Neuronal stem cell (in vitro differentiated cells): ENCODE results near the gene SHMT1.

Source experiments
- DNase-seq: peaks from one replicate; pipeline ENCODE4 v3.0.0-alpha.2; 2013; ENCODE audit warnings: low spot score
- H2AFZ ChIP-seq: one replicate; pipeline ENCODE4 v1.6.1; 2013; ENCODE audit warnings: mild to moderate bottlenecking, low read length, inconsistent platforms
- H2AK5ac ChIP-seq: 2 replicates; pipeline ENCODE4 v1.6.1; 2013; ENCODE audit warnings: low read depth, mild to moderate bottlenecking, inconsistent platforms, low read length, moderate library complexity, mixed read lengths
- H2BK120ac ChIP-seq: 2 replicates; pipeline ENCODE4 v1.6.1; 2013; ENCODE audit warnings: low read depth, mild to moderate bottlenecking, inconsistent platforms, low read length, moderate library complexity, mixed read lengths
- H2BK12ac ChIP-seq: one replicate; pipeline ENCODE4 v1.6.1; 2013; ENCODE audit warnings: low read length, inconsistent platforms
- H2BK15ac ChIP-seq: 2 replicates; pipeline ENCODE4 v1.6.1; 2013; ENCODE audit warnings: mild to moderate bottlenecking, low read length, inconsistent platforms, mixed read lengths
- H2BK5ac ChIP-seq: one replicate; pipeline ENCODE4 v1.6.1; 2013; ENCODE audit warnings: inconsistent platforms, mild to moderate bottlenecking, low read length, moderate library complexity
- H3K14ac ChIP-seq: one replicate; pipeline ENCODE4 v1.6.1; 2013; ENCODE audit warnings: low read length, inconsistent platforms
- H3K18ac ChIP-seq: 2 replicates; pipeline ENCODE4 v1.6.1; 2013; ENCODE audit warnings: low read length, inconsistent platforms
- H3K23ac ChIP-seq: 2 replicates; pipeline ENCODE4 v1.6.1; 2013; ENCODE audit warnings: low read depth, mild to moderate bottlenecking, mixed read lengths, low read length, inconsistent platforms; ENCODE audit not compliant: poor library complexity
- H3K27ac ChIP-seq: replicated peaks from 3 replicates; pipeline ENCODE4 v1.5.1; 2013; ENCODE audit warnings: low read length, inconsistent platforms
- H3K27me3 ChIP-seq, 3 experiments: 2 replicates each; pipeline ENCODE4 v1.6.1; 2013; ENCODE audit warnings: low read length in 3 of 3, mild to moderate bottlenecking in 2 of 3, inconsistent platforms in 1 of 3, low read depth in 1 of 3, mixed read lengths in 1 of 3, moderate library complexity in 1 of 3; ENCODE audit not compliant: control insufficient read depth in 3 of 3, insufficient read depth in 3 of 3
- H3K36me3 ChIP-seq, 2 donors: replicated peaks in 1 of 2; 2 replicates each; pipeline ENCODE4 v1.6.1; 2013; ENCODE audit warnings: low read length in 2 of 2; ENCODE audit not compliant: control insufficient read depth in 2 of 2, insufficient read depth in 2 of 2
- H3K4ac ChIP-seq: 2 replicates; pipeline ENCODE4 v1.6.1; 2013; ENCODE audit warnings: inconsistent platforms, mild to moderate bottlenecking, low read length, moderate library complexity
- H3K4me1 ChIP-seq, 2 donors: 1 replicate in 1 of 2; 2 replicates in 1 of 2; pipeline ENCODE4 v1.6.1; 2013; ENCODE audit warnings: low read length in 2 of 2, low read depth in 1 of 2; ENCODE audit not compliant: control insufficient read depth in 2 of 2, insufficient read depth in 1 of 2
- H3K4me2 ChIP-seq: one replicate; pipeline ENCODE4 v1.6.1; 2013; ENCODE audit warnings: mild to moderate bottlenecking, low read length, inconsistent platforms; ENCODE audit not compliant: insufficient read depth, poor library complexity, severe bottlenecking
- H3K4me3 ChIP-seq, 2 donors: 2 replicates each; pipeline ENCODE4 v1.5.1; 2013; ENCODE audit warnings: low read length in 2 of 2, mild to moderate bottlenecking in 2 of 2, inconsistent platforms in 1 of 2, moderate library complexity in 1 of 2
- H3K79me1 ChIP-seq: one replicate; pipeline ENCODE4 v1.6.1; 2013; ENCODE audit warnings: low read depth, mild to moderate bottlenecking, inconsistent platforms, low read length, moderate library complexity
- H3K9ac ChIP-seq: one replicate; pipeline ENCODE4 v1.6.1; 2013; ENCODE audit warnings: mild to moderate bottlenecking, low read depth, low read length, inconsistent platforms; ENCODE audit not compliant: poor library complexity
- H3K9me3 ChIP-seq, 2 donors: replicated peaks in 1 of 2; 2 replicates each; pipeline versions ENCODE3 to v1.6.1; 2013; ENCODE audit warnings: low read length in 2 of 2, mild to moderate bottlenecking in 2 of 2, inconsistent platforms in 1 of 2, low read depth in 1 of 2, mixed read lengths in 1 of 2, moderate library complexity in 1 of 2; ENCODE audit not compliant: control insufficient read depth in 2 of 2, insufficient read depth in 1 of 2
- H4K8ac ChIP-seq: one replicate; pipeline ENCODE4 v1.6.1; 2013; ENCODE audit warnings: low read depth, mild to moderate bottlenecking, inconsistent platforms, low read length, moderate library complexity
- H4K91ac ChIP-seq: one replicate; pipeline ENCODE4 v1.6.1; 2013; ENCODE audit warnings: low read length, low read depth, mild to moderate bottlenecking, inconsistent platforms; ENCODE audit not compliant: poor library complexity
- WGBS, 2 donors: extraction: QIAGEN DNeasy Blood & Tissue Kit; methylation state at CpG; one replicate each; pipeline ENCODE4 v1.1.7; 2013; ENCODE audit warnings: missing lambda C conversion rate in 2 of 2, mixed read lengths in 1 of 2; ENCODE audit not compliant: insufficient read length in 2 of 2, insufficient replicate concordance in 1 of 2; ENCODE audit errors: extremely low coverage in 2 of 2; 5-methylcytosine and 5-hydroxymethylcytosine counted together

Gene SHMT1

GRCh38 chr17:18356624-18357023 is 6.7 kb downstream of the SHMT1 start:
- H3K4ac ChIP-seq: no peak overlapping the region
- no CpG with 5 or more reads among the region's 10 CpGs for WGBS, 2 donors
- H3K14ac ChIP-seq: no peak overlapping the region
- H3K79me1 ChIP-seq: no peaks in the 10 kb centered on the region
- H2BK120ac ChIP-seq: no peak overlapping the region
- H3K9ac ChIP-seq: no peak overlapping the region
- no peak overlapping the region for H2AFZ ChIP-seq
- H3K4me1 ChIP-seq: no peaks in the 10 kb centered on the region
- no peak overlapping the region for H2AK5ac ChIP-seq
- no peaks in the 10 kb centered on the region for H3K27me3 ChIP-seq
- H4K8ac ChIP-seq: no peak overlapping the region
- H3K18ac ChIP-seq: no peak overlapping the region
- H3K27ac ChIP-seq: no peak overlapping the region
- no peak overlapping the region for H2BK5ac ChIP-seq
- no peak overlapping the region for H3K4me2 ChIP-seq
- no peaks in the 10 kb centered on the region for H3K9me3 ChIP-seq
- H4K91ac ChIP-seq: no peak overlapping the region
- no peak overlapping the region for H3K23ac ChIP-seq
- no peak overlapping the region for H2BK15ac ChIP-seq
- peaks cover 9 to 68% of the 10 kb centered on the region in 2 donors for H3K36me3 ChIP-seq
- H2BK12ac ChIP-seq: no peak overlapping the region
- no peak for DNase-seq
- H3K4me3 ChIP-seq: no peak overlapping the region

DNA sequence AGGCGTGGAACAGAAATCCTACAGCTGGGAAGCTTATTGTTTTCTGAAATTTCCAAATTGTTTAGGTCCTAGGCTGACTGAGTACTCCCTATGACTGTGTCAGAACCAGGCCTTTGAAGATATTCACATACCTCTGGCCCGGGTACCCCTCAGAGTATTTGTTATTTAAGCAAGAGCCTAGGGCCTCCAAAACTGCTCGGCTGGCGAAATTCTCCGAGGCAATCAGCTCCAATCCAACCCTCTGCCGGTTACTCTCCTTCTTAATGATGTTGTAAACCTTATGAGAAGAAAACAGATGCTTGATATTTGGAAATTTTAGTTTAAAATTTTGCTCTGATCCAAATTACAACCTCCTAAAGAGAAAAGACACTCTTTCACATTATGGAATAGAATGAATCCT is 9.8 kb downstream of the SHMT1 start:
- H3K4ac ChIP-seq: no peak overlapping the region
- no peak overlapping the region for H4K8ac ChIP-seq
- H3K36me3 ChIP-seq: peaks cover 12 to 62% of the 10 kb centered on the region in 2 donors
- no peak overlapping the region for H3K18ac ChIP-seq
- H3K14ac ChIP-seq: no peak overlapping the region
- no peaks in the 10 kb centered on the region for H3K27me3 ChIP-seq
- H2BK15ac ChIP-seq: no peak overlapping the region
- no peak overlapping the region for H2BK120ac ChIP-seq
- H2BK12ac ChIP-seq: no peak overlapping the region
- no peak overlapping the region for H2BK5ac ChIP-seq
- no peak overlapping the region for H3K4me3 ChIP-seq
- no peaks in the 10 kb centered on the region for H3K79me1 ChIP-seq
- H3K4me1 ChIP-seq: no peaks in the 10 kb centered on the region
- H3K23ac ChIP-seq: no peak overlapping the region
- no CpG with 5 or more reads among the region's 6 CpGs for WGBS, 2 donors
- no peak overlapping the region for H3K27ac ChIP-seq
- H3K4me2 ChIP-seq: no peak overlapping the region
- DNase-seq: no peak
- H3K9ac ChIP-seq: no peak overlapping the region
- H2AK5ac ChIP-seq: no peak overlapping the region
- no peak overlapping the region for H4K91ac ChIP-seq
- no peaks in the 10 kb centered on the region for H3K9me3 ChIP-seq
- H2AFZ ChIP-seq: no peak overlapping the region

DNA sequence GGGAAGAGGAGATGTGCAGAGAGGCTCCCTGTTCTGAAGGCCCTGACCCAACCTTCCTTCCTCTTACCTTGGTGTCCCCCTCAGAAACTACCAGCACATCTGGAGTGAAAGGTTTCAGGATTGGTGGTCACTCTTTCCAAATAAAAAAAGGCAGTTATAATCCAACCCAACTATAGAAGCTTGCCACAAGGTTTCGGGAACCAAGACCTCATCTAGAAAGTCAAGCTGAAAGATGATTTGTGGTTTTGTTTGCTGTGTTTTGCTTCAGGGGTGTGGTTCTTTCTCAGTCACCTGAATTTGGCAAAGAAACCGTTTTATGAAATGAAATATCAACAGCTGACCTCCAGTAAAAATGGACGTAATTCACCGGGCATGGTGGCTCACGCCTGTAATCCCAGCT is 19.3 kb downstream of the SHMT1 start:
- Histone ChIP-seq H2BK120ac (no peak overlapping the region), H3K27me3 (no peaks in the 10 kb centered on the region)
- WGBS, 2 donors: no CpG with 5 or more reads among the region's 5 CpGs

DNA sequence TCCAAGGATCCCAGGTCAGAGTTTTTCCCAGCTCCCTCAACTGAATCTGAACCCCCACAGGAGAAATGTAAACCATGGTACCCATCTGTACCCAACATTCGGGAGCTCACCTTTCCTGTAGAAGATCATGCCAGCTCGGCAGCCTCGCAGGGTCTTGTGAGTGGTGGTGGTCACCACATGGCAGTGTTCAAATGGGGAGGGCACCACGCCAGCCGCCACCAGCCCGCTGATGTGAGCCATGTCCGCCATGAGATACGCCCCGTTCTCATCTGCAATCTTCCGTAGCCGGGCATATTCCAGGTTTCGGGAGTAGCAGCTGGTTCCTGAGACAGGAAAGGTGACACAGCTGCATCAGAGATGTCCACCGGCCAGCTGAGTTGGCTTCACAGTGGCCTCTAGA is 23.4 kb downstream of the SHMT1 start:
- H2BK120ac ChIP-seq: no peak overlapping the region

More for the DNA sequence above, 19.3 kb downstream of the SHMT1 start:
- Histone ChIP-seq H3K36me3 (peaks cover 45 to 95% of the 10 kb centered on the region in 2 donors), H2BK12ac (no peak overlapping the region), H3K14ac (no peak overlapping the region), H3K4me2 (no peak overlapping the region), H3K4ac (no peak overlapping the region), H2BK15ac (no peak overlapping the region), H3K4me3 (no peak overlapping the region), H3K18ac (no peak overlapping the region), H3K4me1 (no peaks in the 10 kb centered on the region), H3K79me1 (peaks cover 1% of the 10 kb centered on the region), H3K9me3 (peaks cover 10 to 14% of the 10 kb centered on the region in 2 donors), H4K91ac (no peak overlapping the region), H3K9ac (no peak overlapping the region), H3K23ac (no peak overlapping the region), H2AK5ac (no peak overlapping the region), H2AFZ (no peak overlapping the region), H2BK5ac (no peak overlapping the region), H3K27ac (no peak overlapping the region), H4K8ac (no peak overlapping the region)
- DNase-seq: no peak

More for the DNA sequence above, 23.4 kb downstream of the SHMT1 start:
- Histone ChIP-seq H3K4me1 (no peaks in the 10 kb centered on the region), H3K4me2 (no peak overlapping the region), H2BK12ac (no peak overlapping the region), H3K9ac (no peak overlapping the region), H2AFZ (no peak overlapping the region), H4K8ac (no peak overlapping the region), H3K36me3 (peaks cover 33 to 81% of the 10 kb centered on the region in 2 donors), H4K91ac (no peak overlapping the region), H3K79me1 (no peaks in the 10 kb centered on the region), H2AK5ac (no peak overlapping the region), H3K9me3 (peaks cover 11 to 16% of the 10 kb centered on the region in 2 donors), H3K27me3 (no peaks in the 10 kb centered on the region), H3K14ac (no peak overlapping the region), H2BK15ac (no peak overlapping the region), H3K18ac (no peak overlapping the region), H3K27ac (no peak overlapping the region), H3K23ac (peak overlapping the region; percentile 31), H3K4me3 (no peak overlapping the region), H2BK5ac (no peak overlapping the region), H3K4ac (no peak overlapping the region)
- DNase-seq: no peak
- no CpG with 5 or more reads among the region's 13 CpGs for WGBS, 2 donors
